GM08714 (cell line): Measurements from ENCODE around the gene BCL11B.

Experiments used
- H3K4me3 ChIP-seq: fragments of 200-500 bp; sonication (Bioruptor generic); 2 replicates; pipeline ENCODE4 v1.5.1; 2014; ENCODE audit warnings: mild to moderate bottlenecking, low read length, inconsistent platforms
- ZNF274 ChIP-seq: IDR thresholded peaks from 2 replicates; pipeline ENCODE4 v1.6.1; 2012; ENCODE audit warnings: mild to moderate bottlenecking, low read depth, low read length

BCL11B gene

GRCh38 chr14:99174081-99174769 is 97.8 kb downstream of the BCL11B start:
- TF ChIP-seq ZNF274 = no peak
- no peak overlapping the region for H3K4me3 ChIP-seq

- H3K4me3 ChIP-seq = no peak overlapping the region
- TF ChIP-seq ZNF274 = no peak
Measured at GRCh38 chr14:99173506-99173905, 98.5 kb downstream of the BCL11B start.

GRCh38 chr14:99173086-99173485 is 98.9 kb downstream of the BCL11B start:
- TF ChIP-seq ZNF274 = no peak
- H3K4me3 ChIP-seq = no peak overlapping the region

GRCh38 chr14:99171396-99171795 is 100.6 kb downstream of the BCL11B start:
- H3K4me3 ChIP-seq = no peak overlapping the region
- no peak for TF ChIP-seq ZNF274

- TF ChIP-seq ZNF274 = no peak
- H3K4me3 ChIP-seq = no peak overlapping the region
Measured at GRCh38 chr14:99169776-99170356, 102.1 kb downstream of the BCL11B start.

GRCh38 chr14:99168330-99168729 is 103.7 kb downstream of the BCL11B start:
- no peak overlapping the region for H3K4me3 ChIP-seq
- no peak for TF ChIP-seq ZNF274

- TF ChIP-seq ZNF274 = no peak
Measured at GRCh38 chr14:99166506-99166905, 105.5 kb downstream of the BCL11B start.

GRCh38 chr14:99164712-99165111 is 107.3 kb downstream of the BCL11B start:
- no peak for TF ChIP-seq ZNF274
- H3K4me3 ChIP-seq = no peak overlapping the region

More at GRCh38 chr14:99166506-99166905, 105.5 kb downstream of the BCL11B start:
- no peak overlapping the region for H3K4me3 ChIP-seq

- no peak for TF ChIP-seq ZNF274
- no peak overlapping the region for H3K4me3 ChIP-seq
Measured at GRCh38 chr14:99163446-99163845, 108.6 kb downstream of the BCL11B start.

- TF ChIP-seq ZNF274 = no peak
- H3K4me3 ChIP-seq = no peak overlapping the region
Measured at GRCh38 chr14:99159341-99160340, 112.4 kb downstream of the BCL11B start.

GRCh38 chr14:99158646-99159165 is 113.3 kb downstream of the BCL11B start:
- no peak for TF ChIP-seq ZNF274
- H3K4me3 ChIP-seq = no peak overlapping the region

- no peak overlapping the region for H3K4me3 ChIP-seq
- no peak for TF ChIP-seq ZNF274
Measured at GRCh38 chr14:99158150-99158549, 113.8 kb downstream of the BCL11B start.

- no peak for TF ChIP-seq ZNF274
- no peak overlapping the region for H3K4me3 ChIP-seq
Measured at GRCh38 chr14:99157676-99158075, 114.3 kb downstream of the BCL11B start.

- H3K4me3 ChIP-seq = no peak overlapping the region
- no peak for TF ChIP-seq ZNF274
Measured at GRCh38 chr14:99157246-99157645, 114.8 kb downstream of the BCL11B start.
